Measurements from ENCODE around the gene PLEKHG7. TPM values are rescaled to one million over a fixed set of nuclear protein-coding genes. Genes with fewer than 3 reads are reported as not detected.
A peak's percentile ranks its signal among the peaks of the same experiment; 100 is the strongest.
"Not testable (repeated sequence)": the region's sequence is repeated elsewhere in the genome, so short reads cannot be mapped to it uniquely, and the experiment has no call there.

The PLEKHG7 gene
- total RNA-seq, 1 experiment from 2014 or later: not detected

GRCh38 chr12:92743026-92743425, 40.2 kb downstream of the PLEKHG7 start:
- Histone ChIP-seq H3K4me1 (replicated peaks) (peaks cover 14% of the 10 kb centered on the region), H3K9me3 (replicated peaks) (no peaks in the 10 kb centered on the region; the same call in 1 of the 2 replicates), H3K27ac (no peak overlapping the region), H3K4me3 (no peak overlapping the region), H3K27me3 (replicated peaks) (no peaks in the 10 kb centered on the region), H3K36me3 (no peaks in the 10 kb centered on the region)
- DNase-seq (ENCODE audit: low read depth in 1 of 2, low spot score in 2 of 2): no peak

- no peaks in the 10 kb centered on the region; the same call in 1 of the 2 replicates for H3K9me3 ChIP-seq (replicated peaks)
- H3K36me3 ChIP-seq: no peaks in the 10 kb centered on the region
- H3K4me3 ChIP-seq: no peak overlapping the region
- peaks cover 14% of the 10 kb centered on the region for H3K4me1 ChIP-seq (replicated peaks)
- peak overlapping the region; percentile 76 for H3K27ac ChIP-seq
- no peaks in the 10 kb centered on the region for H3K27me3 ChIP-seq (replicated peaks)
- DNase-seq (ENCODE audit: low read depth in 1 of 2, low spot score in 2 of 2): peak; percentile 75 to 84
These were observed 43.2 kb downstream of the PLEKHG7 start for GRCh38 chr12:92745856-92746550.

- Histone ChIP-seq H3K27ac (no peak overlapping the region), H3K36me3 (no peaks in the 10 kb centered on the region), H3K4me1 (replicated peaks) (peaks cover 14% of the 10 kb centered on the region), H3K9me3 (replicated peaks) (no peaks in the 10 kb centered on the region; the same call in 1 of the 2 replicates), H3K27me3 (replicated peaks) (no peaks in the 10 kb centered on the region), H3K4me3 (no peak overlapping the region)
- no peak for DNase-seq (ENCODE audit: low read depth in 1 of 2, low spot score in 2 of 2)
These were observed 44.4 kb downstream of the PLEKHG7 start for GRCh38 chr12:92747151-92747550.

GRCh38 chr12:92749691-92750090, 46.9 kb downstream of the PLEKHG7 start:
- H3K4me3 ChIP-seq: not testable (repeated sequence)

GRCh38 chr12:92753976-92754885, 51.4 kb downstream of the PLEKHG7 start:
- no peak overlapping the region for H3K4me3 ChIP-seq
- H3K4me1 ChIP-seq (replicated peaks): peaks cover 5% of the 10 kb centered on the region; the same call in 1 of the 2 replicates
- no peaks in the 10 kb centered on the region for H3K27me3 ChIP-seq (replicated peaks)
- no peaks in the 10 kb centered on the region; the same call in 1 of the 2 replicates for H3K9me3 ChIP-seq (replicated peaks)
- no peaks in the 10 kb centered on the region for H3K36me3 ChIP-seq
- H3K27ac ChIP-seq: no peak overlapping the region
- DNase-seq (ENCODE audit: low read depth in 1 of 2, low spot score in 2 of 2): no peak

More at GRCh38 chr12:92749691-92750090, 46.9 kb downstream of the PLEKHG7 start:
- not testable (repeated sequence) for DNase-seq (ENCODE audit: low read depth in 1 of 2, low spot score in 2 of 2); H3K9me3 ChIP-seq (replicated peaks); H3K27me3 ChIP-seq (replicated peaks); H3K27ac ChIP-seq; H3K36me3 ChIP-seq
- peaks cover 19% of the 10 kb centered on the region for H3K4me1 ChIP-seq (replicated peaks)

- DNase-seq (ENCODE audit: low read depth in 1 of 2, low spot score in 2 of 2): no peak
- H3K27ac ChIP-seq: no peak overlapping the region
- H3K9me3 ChIP-seq (replicated peaks): no peaks in the 10 kb centered on the region
- no peaks in the 10 kb centered on the region for H3K36me3 ChIP-seq
- H3K4me1 ChIP-seq (replicated peaks): peaks cover 16% of the 10 kb centered on the region
- H3K4me3 ChIP-seq: no peak overlapping the region
- H3K27me3 ChIP-seq (replicated peaks): no peaks in the 10 kb centered on the region
These were observed 54.3 kb downstream of the PLEKHG7 start for GRCh38 chr12:92756898-92757596.

- DNase-seq (ENCODE audit: low read depth in 1 of 2, low spot score in 2 of 2): no peak
- H3K4me1 ChIP-seq (replicated peaks): peaks cover 16% of the 10 kb centered on the region
- H3K4me3 ChIP-seq: no peak overlapping the region
- H3K27me3 ChIP-seq (replicated peaks): no peaks in the 10 kb centered on the region
- H3K9me3 ChIP-seq (replicated peaks): no peaks in the 10 kb centered on the region; the same call in 1 of the 2 replicates
- no peak overlapping the region for H3K27ac ChIP-seq
- no peaks in the 10 kb centered on the region for H3K36me3 ChIP-seq
These were observed 54.9 kb downstream of the PLEKHG7 start for GRCh38 chr12:92757597-92758121.

GRCh38 chr12:92759634-92760268, 57.0 kb downstream of the PLEKHG7 start:
- H3K4me1 ChIP-seq (replicated peaks): peaks cover 11% of the 10 kb centered on the region
- H3K27me3 ChIP-seq (replicated peaks): no peaks in the 10 kb centered on the region
- no peaks in the 10 kb centered on the region for H3K36me3 ChIP-seq
- DNase-seq (ENCODE audit: low read depth in 1 of 2, low spot score in 2 of 2): peak; percentile 80 to 86
- no peak overlapping the region for H3K4me3 ChIP-seq
- peak overlapping the region; percentile 33 for H3K27ac ChIP-seq
- no peaks in the 10 kb centered on the region; the same call in 1 of the 2 replicates for H3K9me3 ChIP-seq (replicated peaks)

GRCh38 chr12:92762773-92763172, 60.0 kb downstream of the PLEKHG7 start:
- no peak for DNase-seq (ENCODE audit: low read depth in 1 of 2, low spot score in 2 of 2)
- Histone ChIP-seq H3K27me3 (replicated peaks) (no peaks in the 10 kb centered on the region), H3K27ac (no peak overlapping the region), H3K36me3 (no peaks in the 10 kb centered on the region), H3K9me3 (replicated peaks) (no peaks in the 10 kb centered on the region; the same call in 1 of the 2 replicates), H3K4me1 (replicated peaks) (peaks cover 11% of the 10 kb centered on the region), H3K4me3 (no peak overlapping the region)

- H3K27me3 ChIP-seq (replicated peaks): no peaks in the 10 kb centered on the region
- DNase-seq (ENCODE audit: low read depth in 1 of 2, low spot score in 2 of 2): no peak
These were observed 62.0 kb downstream of the PLEKHG7 start for GRCh38 chr12:92764831-92765230.

GRCh38 chr12:92765871-92766270, 63.1 kb downstream of the PLEKHG7 start:
- Histone ChIP-seq H3K27me3 (replicated peaks) (no peaks in the 10 kb centered on the region), H3K36me3 (no peaks in the 10 kb centered on the region), H3K4me1 (replicated peaks) (no peaks in the 10 kb centered on the region), H3K9me3 (replicated peaks) (no peaks in the 10 kb centered on the region; the same call in 1 of the 2 replicates), H3K4me3 (no peak overlapping the region), H3K27ac (no peak overlapping the region)
- no peak for DNase-seq (ENCODE audit: low read depth in 1 of 2, low spot score in 2 of 2)

More at GRCh38 chr12:92764831-92765230, 62.0 kb downstream of the PLEKHG7 start:
- Histone ChIP-seq H3K4me3 (no peak overlapping the region), H3K36me3 (no peaks in the 10 kb centered on the region), H3K9me3 (replicated peaks) (no peaks in the 10 kb centered on the region; the same call in 1 of the 2 replicates), H3K4me1 (replicated peaks) (peaks cover 4% of the 10 kb centered on the region), H3K27ac (no peak overlapping the region)

- Histone ChIP-seq H3K4me3 (no peak overlapping the region), H3K4me1 (replicated peaks) (no peaks in the 10 kb centered on the region), H3K36me3 (no peaks in the 10 kb centered on the region), H3K27ac (no peak overlapping the region), H3K27me3 (replicated peaks) (no peaks in the 10 kb centered on the region), H3K9me3 (replicated peaks) (no peaks in the 10 kb centered on the region)
- DNase-seq (ENCODE audit: low read depth in 1 of 2, low spot score in 2 of 2): no peak
These were observed 66.5 kb downstream of the PLEKHG7 start for GRCh38 chr12:92769124-92769901.

Measured in SJSA1 (cell line).